GM12874 (cell line): Measurements from ENCODE around the gene CCND1.

Source experiments
- CTCF ChIP-seq: IDR thresholded peaks from 2 replicates; pipeline ENCODE4 v1.5.1; 2011; ENCODE audit warnings: low read depth, mild to moderate bottlenecking, control low read depth, low read length, moderate library complexity; ENCODE audit not compliant: insufficient read depth

CCND1 gene

GRCh38 chr11:69702239-69702691 lies 61.3 kb downstream of the CCND1 start:
- no peak for TF ChIP-seq CTCF

- no peak for TF ChIP-seq CTCF
Measured at GRCh38 chr11:69702769-69703452, 62.0 kb downstream of the CCND1 start.

- no peak for TF ChIP-seq CTCF
Measured at GRCh38 chr11:69703453-69703767, 62.5 kb downstream of the CCND1 start.
